Measurements from ENCODE around the gene PAPPA2. TPM values are rescaled to one million over a fixed set of nuclear protein-coding genes. Genes with fewer than 3 reads are reported as not detected.

Gene PAPPA2
- total and polyA plus RNA-seq, 2 of the 4 experiments (the other 2 are of a cell fraction): 0.10 to 0.18 TPM

GRCh38 chr1:176521211-176521610 is 58.2 kb downstream of the PAPPA2 start:
- ChIA-PET POLR2A (ENCODE audit: unreplicated experiment) (no interaction called here), CTCF (no interaction called here)
- no peaks in the 10 kb centered on the region for H3K9me1 ChIP-seq (ENCODE audit: insufficient read depth, low read length)
- no peak overlapping the region for H4K91ac ChIP-seq (ENCODE audit: insufficient read depth, low read depth, low read length)
- no peak overlapping the region for H3K4me2 ChIP-seq (ENCODE audit: low read depth, low read length)
- H2BK5ac ChIP-seq (ENCODE audit: low read depth, low read length, poor library complexity, severe bottlenecking): no peak overlapping the region
- no peak overlapping the region for H3K4ac ChIP-seq (ENCODE audit: low read depth, low read length)
- intact Hi-C loops (cut with micrococcal nuclease): no loop called here
- no peaks in the 10 kb centered on the region for H3K79me1 ChIP-seq (ENCODE audit: low read depth in 1 of 2, low read length in 2 of 2)
- no peaks in the 10 kb centered on the region for H3K4me1 ChIP-seq (ENCODE audit: control insufficient read depth, insufficient read depth, low read length)
- in situ Hi-C loops (cut with MboI; ENCODE audit: low sequenced_read_pairs): no loop called here
- ATAC-seq (ENCODE audit: low read depth): no peak
- H3K9ac ChIP-seq (ENCODE audit: low read depth, low read length): no peak overlapping the region
- H3K4me3 ChIP-seq (ENCODE audit: insufficient read depth, low read depth, low read length): no peak overlapping the region
- no peak overlapping the region for H4K5ac ChIP-seq (ENCODE audit: low read depth, low read length)
- no peak overlapping the region for H3K14ac ChIP-seq (replicated peaks; ENCODE audit: low read depth, low read length)
- H4K8ac ChIP-seq (ENCODE audit: low read depth in 2 of 2, low read length in 2 of 2): no peak overlapping the region
- H2BK20ac ChIP-seq (ENCODE audit: low read depth, low read length): no peak overlapping the region
- DNase-seq: no peak
- H3K56ac ChIP-seq (ENCODE audit: extremely low read depth, insufficient read depth, low read length): no peak overlapping the region
- H2BK15ac ChIP-seq (ENCODE audit: low read depth, low read length): no peak overlapping the region
- no peaks in the 10 kb centered on the region for H3K36me3 ChIP-seq (ENCODE audit: control insufficient read depth, insufficient read depth, low read length)
- H2AFZ ChIP-seq (replicated peaks; ENCODE audit: low read length, poor library complexity): no peak overlapping the region
- no CpG with 5 or more reads among the region's 1 CpG for WGBS, 2 experiments (ENCODE audit: extremely low coverage in 2 of 2, insufficient read length in 1 of 2)
- H3K27me3 ChIP-seq (ENCODE audit: control insufficient read depth, insufficient read depth, low read length): no peaks in the 10 kb centered on the region
- H2AK9ac ChIP-seq (replicated peaks; ENCODE audit: low read depth, low read length, poor library complexity): no peak overlapping the region
- no peak overlapping the region for H3K23ac ChIP-seq (ENCODE audit: low read depth, low read length)
- no peak overlapping the region for H3K18ac ChIP-seq (ENCODE audit: low read depth, low read length)
- no peaks in the 10 kb centered on the region for H4K20me1 ChIP-seq (ENCODE audit: insufficient read depth, low read length)
- H3K9me3 ChIP-seq (ENCODE audit: control insufficient read depth, insufficient read depth, low read length): peaks cover 6% of the 10 kb centered on the region; the same call in 1 of the 2 replicates
- no peak overlapping the region for H2BK120ac ChIP-seq (ENCODE audit: low read depth, low read length)
- TF ChIP-seq MXI1 (IDR thresholded peaks at IDR 0.05; ENCODE audit: borderline replicate concordance, low read depth, low read length): no peak
- no peak for TF ChIP-seq FOS (IDR thresholded peaks at IDR 0.05; ENCODE audit: low read depth, low read length)
- TF ChIP-seq, protein P1, sequence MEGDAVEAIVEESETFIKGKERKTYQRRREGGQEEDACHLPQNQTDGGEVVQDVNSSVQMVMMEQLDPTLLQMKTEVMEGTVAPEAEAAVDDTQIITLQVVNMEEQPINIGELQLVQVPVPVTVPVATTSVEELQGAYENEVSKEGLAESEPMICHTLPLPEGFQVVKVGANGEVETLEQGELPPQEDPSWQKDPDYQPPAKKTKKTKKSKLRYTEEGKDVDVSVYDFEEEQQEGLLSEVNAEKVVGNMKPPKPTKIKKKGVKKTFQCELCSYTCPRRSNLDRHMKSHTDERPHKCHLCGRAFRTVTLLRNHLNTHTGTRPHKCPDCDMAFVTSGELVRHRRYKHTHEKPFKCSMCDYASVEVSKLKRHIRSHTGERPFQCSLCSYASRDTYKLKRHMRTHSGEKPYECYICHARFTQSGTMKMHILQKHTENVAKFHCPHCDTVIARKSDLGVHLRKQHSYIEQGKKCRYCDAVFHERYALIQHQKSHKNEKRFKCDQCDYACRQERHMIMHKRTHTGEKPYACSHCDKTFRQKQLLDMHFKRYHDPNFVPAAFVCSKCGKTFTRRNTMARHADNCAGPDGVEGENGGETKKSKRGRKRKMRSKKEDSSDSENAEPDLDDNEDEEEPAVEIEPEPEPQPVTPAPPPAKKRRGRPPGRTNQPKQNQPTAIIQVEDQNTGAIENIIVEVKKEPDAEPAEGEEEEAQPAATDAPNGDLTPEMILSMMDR (conservative IDR thresholded peaks at IDR 0.05; ENCODE audit: low read depth, low read length): no peak
- no peak for TF ChIP-seq RFX5 (IDR thresholded peaks at IDR 0.05; ENCODE audit: low read depth, low read length)
- no peak for TF ChIP-seq USF2 (IDR thresholded peaks at IDR 0.05; ENCODE audit: low read depth, low read length)
- no peak for TF ChIP-seq SMC3 (IDR thresholded peaks at IDR 0.05; ENCODE audit: low read depth, low read length)
- dilution Hi-C loops (cut with HindIII; ENCODE audit: low sequenced_read_pairs, unreplicated experiment): no loop called here
- BruUV-seq (replicated peaks): no TSS peak
- no peak overlapping the region for H2AK5ac ChIP-seq (ENCODE audit: low read depth, low read length)
- H3K27ac ChIP-seq (ENCODE audit: insufficient read depth, low read length): no peak overlapping the region
